Liver (tissue), 9 donors: Measurements from ENCODE around the gene KCNQ1. TPM values are rescaled to one million over a fixed set of nuclear protein-coding genes. Genes with fewer than 3 reads are reported as not detected.

Experiments used
- DNase-seq: peaks from one replicate; pipeline ENCODE4 v3.0.0-alpha.2; 2017; ENCODE audit warnings: low spot score
- H3K27ac ChIP-seq, 2 donors: one replicate each; pipeline ENCODE4 v1.7.0; 2013; ENCODE audit warnings: inconsistent platforms in 2 of 2, low read length in 2 of 2, control low read depth in 1 of 2, low read depth in 1 of 2, mild to moderate bottlenecking in 1 of 2
- H3K27me3 ChIP-seq, 4 donors: one replicate each; pipeline versions ENCODE4 v1.6.1 to v1.7.0; 2013; ENCODE audit warnings: low read length in 3 of 4, inconsistent platforms in 1 of 4, mild to moderate bottlenecking in 1 of 4, moderate library complexity in 1 of 4; ENCODE audit not compliant: control insufficient read depth in 4 of 4, insufficient read depth in 4 of 4
- H3K36me3 ChIP-seq, 4 donors: one replicate each; pipeline versions ENCODE4 v1.6.1 to v1.7.0; 2013; ENCODE audit warnings: low read length in 3 of 4, mild to moderate bottlenecking in 3 of 4, low read depth in 1 of 4, moderate library complexity in 1 of 4; ENCODE audit not compliant: control insufficient read depth in 4 of 4, insufficient read depth in 3 of 4
- H3K4me1 ChIP-seq, 4 donors: one replicate each; pipeline versions ENCODE4 v1.6.1 to v1.7.0; 2013; ENCODE audit warnings: low read length in 3 of 4, mild to moderate bottlenecking in 3 of 4, moderate library complexity in 1 of 4; ENCODE audit not compliant: control insufficient read depth in 4 of 4, insufficient read depth in 4 of 4
- H3K4me3 ChIP-seq, 3 donors: one replicate each; pipeline versions ENCODE4 v1.6.1 to v1.7.0; 2013; ENCODE audit warnings: low read length in 3 of 3, control low read depth in 1 of 3, low read depth in 1 of 3, mild to moderate bottlenecking in 1 of 3
- H3K9ac ChIP-seq, 2 donors: one replicate each; pipeline ENCODE4 v1.7.0; 2013; ENCODE audit warnings: low read length in 2 of 2, mild to moderate bottlenecking in 2 of 2, moderate library complexity in 2 of 2, control low read depth in 1 of 2, low read depth in 1 of 2
- H3K9me3 ChIP-seq, 4 donors: one replicate each; pipeline versions ENCODE4 v1.6.1 to v1.7.0; 2013; ENCODE audit warnings: low read length in 3 of 4; ENCODE audit not compliant: control insufficient read depth in 4 of 4
- EGR1 ChIP-seq, 2 donors: IDR thresholded peaks; 2 replicates each; pipeline ENCODE4 v1.6.1; 2016 to 2018; ENCODE audit warnings: antibody characterized with exemption in 2 of 2, low read depth in 2 of 2
- FOXA1 ChIP-seq: IDR thresholded peaks from 2 replicates; pipeline ENCODE4 v1.6.1; 2016; ENCODE audit warnings: antibody characterized with exemption
- FOXA2 ChIP-seq: IDR thresholded peaks from 2 replicates; pipeline ENCODE4 v1.6.1; 2016; ENCODE audit warnings: antibody characterized with exemption
- GABPA ChIP-seq, 2 donors: IDR thresholded peaks in 1 of 2; conservative IDR thresholded peaks in 1 of 2; 2 replicates each; pipeline ENCODE4 v1.6.1; 2016; ENCODE audit warnings: antibody characterized with exemption in 2 of 2, mild to moderate bottlenecking in 1 of 2, moderate library complexity in 1 of 2
- HNF4G ChIP-seq: IDR thresholded peaks from 2 replicates; pipeline ENCODE4 v1.6.1; 2016; ENCODE audit warnings: antibody characterized with exemption
- JUND ChIP-seq, 2 donors: IDR thresholded peaks; 2 replicates each; pipeline ENCODE4 v1.6.1; 2016; ENCODE audit warnings: antibody characterized with exemption in 2 of 2
- MAX ChIP-seq: IDR thresholded peaks from 2 replicates; pipeline ENCODE4 v1.6.1; 2016; ENCODE audit warnings: antibody characterized with exemption
- NR2F2 ChIP-seq: IDR thresholded peaks from 2 replicates; pipeline ENCODE4 v1.6.1; 2016; ENCODE audit warnings: antibody characterized with exemption
- RAD21 ChIP-seq, 2 donors: IDR thresholded peaks; 2 replicates each; pipeline ENCODE4 v1.6.1; 2016; ENCODE audit warnings: antibody characterized with exemption in 2 of 2, mild to moderate bottlenecking in 2 of 2
- RXRA ChIP-seq, 2 donors: IDR thresholded peaks; 2 replicates each; pipeline ENCODE4 v1.6.1; 2017 to 2018; ENCODE audit warnings: antibody characterized with exemption in 2 of 2, mild to moderate bottlenecking in 1 of 2
- SP1 ChIP-seq: IDR thresholded peaks from 2 replicates; pipeline ENCODE4 v1.6.1; 2018; ENCODE audit warnings: antibody characterized with exemption, mild to moderate bottlenecking
- TAF1 ChIP-seq: conservative IDR thresholded peaks from 2 replicates; pipeline ENCODE4 v1.6.1; 2016; ENCODE audit warnings: antibody characterized with exemption, mild to moderate bottlenecking
- YY1 ChIP-seq: IDR thresholded peaks from 2 replicates; pipeline ENCODE4 v1.6.1; 2016; ENCODE audit warnings: antibody characterized with exemption, mild to moderate bottlenecking
- WGBS: extraction: QIAGEN DNeasy Blood & Tissue Kit; methylation state at CpG from one replicate; pipeline ENCODE4 v1.1.7; 2013; 5-methylcytosine and 5-hydroxymethylcytosine counted together
- polyA plus RNA-seq, 2 donors: library from polyadenylated mRNA; stranded (reverse) in 1 of 2; unstranded in 1 of 2; fragments of 200-250 nt in 1 of 2; fragments of >200 nt in 1 of 2; fragmentation: Nextera tagmentation in 1 of 2; extraction: Ambion mirVana in 1 of 2; gene quantifications; one replicate each; pipeline versions ENCODE4 v1.2.1 to v1.2.3, GENCODE V29; 2013 to 2015
- total RNA-seq, 2 donors: library from RNA; depleted of rRNA; stranded (reverse); fragments of >200 nt; gene quantifications; one replicate each; pipeline ENCODE4 v1.2.3, GENCODE V29; 2014
- TF ChIP-seq, protein P1 (sequence below): fragments of 150-350 bp; IDR thresholded peaks from 2 replicates; pipeline ENCODE4 v1.5.1; 2017; ENCODE audit warnings: improper control_type of control experiment, low read depth, low read length; ENCODE audit not compliant: missing input control
- TF ChIP-seq, protein P2 (sequence below): IDR thresholded peaks from 2 replicates; pipeline ENCODE4 v1.6.1; 2016; ENCODE audit warnings: antibody characterized with exemption
- TF ChIP-seq, protein P3 (sequence below): IDR thresholded peaks from 2 replicates; pipeline ENCODE4 v1.6.1; 2016; ENCODE audit warnings: antibody characterized with exemption
- TF ChIP-seq, protein P4 (sequence below): IDR thresholded peaks from 2 replicates; pipeline ENCODE4 v1.6.1; 2016; ENCODE audit warnings: antibody characterized with exemption, mild to moderate bottlenecking
- donor health status: healthy.
- donor health status: healthy.
- donor health status: healthy.
- donor health status: healthy.
- donor health status: healthy.

KCNQ1 gene
- total and polyA plus RNA-seq, 4 donors: 0.31 to 2.2 (median 1.5) TPM

GRCh38 chr11:2664376-2664775, 219.6 kb downstream of the KCNQ1 start:
- Histone ChIP-seq H3K4me3 (no peak overlapping the region), H3K9me3 (peaks cover 2 to 9% (median 7%) of the 10 kb centered on the region in 4 donors), H3K27ac (no peak overlapping the region), H3K27me3 (no peaks in the 10 kb centered on the region), H3K4me1 (peaks cover 0 to 5% (median 0%) of the 10 kb centered on the region in 4 donors), H3K9ac (no peak overlapping the region), H3K36me3 (peaks cover 0 to 3% (median 0%) of the 10 kb centered on the region in 4 donors)
- 85% methylated on average over 9 of the region's 9 CpGs for WGBS
- TF ChIP-seq, protein P1, sequence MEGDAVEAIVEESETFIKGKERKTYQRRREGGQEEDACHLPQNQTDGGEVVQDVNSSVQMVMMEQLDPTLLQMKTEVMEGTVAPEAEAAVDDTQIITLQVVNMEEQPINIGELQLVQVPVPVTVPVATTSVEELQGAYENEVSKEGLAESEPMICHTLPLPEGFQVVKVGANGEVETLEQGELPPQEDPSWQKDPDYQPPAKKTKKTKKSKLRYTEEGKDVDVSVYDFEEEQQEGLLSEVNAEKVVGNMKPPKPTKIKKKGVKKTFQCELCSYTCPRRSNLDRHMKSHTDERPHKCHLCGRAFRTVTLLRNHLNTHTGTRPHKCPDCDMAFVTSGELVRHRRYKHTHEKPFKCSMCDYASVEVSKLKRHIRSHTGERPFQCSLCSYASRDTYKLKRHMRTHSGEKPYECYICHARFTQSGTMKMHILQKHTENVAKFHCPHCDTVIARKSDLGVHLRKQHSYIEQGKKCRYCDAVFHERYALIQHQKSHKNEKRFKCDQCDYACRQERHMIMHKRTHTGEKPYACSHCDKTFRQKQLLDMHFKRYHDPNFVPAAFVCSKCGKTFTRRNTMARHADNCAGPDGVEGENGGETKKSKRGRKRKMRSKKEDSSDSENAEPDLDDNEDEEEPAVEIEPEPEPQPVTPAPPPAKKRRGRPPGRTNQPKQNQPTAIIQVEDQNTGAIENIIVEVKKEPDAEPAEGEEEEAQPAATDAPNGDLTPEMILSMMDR: no peak
- no peak for TF ChIP-seq FOXA1
- TF ChIP-seq GABPA (IDR thresholded peaks at IDR 0.05 in 1 of 2, conservative IDR thresholded peaks at IDR 0.05 in 1 of 2): no peak
- no peak for TF ChIP-seq MAX
- no peak for TF ChIP-seq RXRA (IDR thresholded peaks at IDR 0.05)
- TF ChIP-seq FOXA2: no peak
- TF ChIP-seq, protein P2, sequence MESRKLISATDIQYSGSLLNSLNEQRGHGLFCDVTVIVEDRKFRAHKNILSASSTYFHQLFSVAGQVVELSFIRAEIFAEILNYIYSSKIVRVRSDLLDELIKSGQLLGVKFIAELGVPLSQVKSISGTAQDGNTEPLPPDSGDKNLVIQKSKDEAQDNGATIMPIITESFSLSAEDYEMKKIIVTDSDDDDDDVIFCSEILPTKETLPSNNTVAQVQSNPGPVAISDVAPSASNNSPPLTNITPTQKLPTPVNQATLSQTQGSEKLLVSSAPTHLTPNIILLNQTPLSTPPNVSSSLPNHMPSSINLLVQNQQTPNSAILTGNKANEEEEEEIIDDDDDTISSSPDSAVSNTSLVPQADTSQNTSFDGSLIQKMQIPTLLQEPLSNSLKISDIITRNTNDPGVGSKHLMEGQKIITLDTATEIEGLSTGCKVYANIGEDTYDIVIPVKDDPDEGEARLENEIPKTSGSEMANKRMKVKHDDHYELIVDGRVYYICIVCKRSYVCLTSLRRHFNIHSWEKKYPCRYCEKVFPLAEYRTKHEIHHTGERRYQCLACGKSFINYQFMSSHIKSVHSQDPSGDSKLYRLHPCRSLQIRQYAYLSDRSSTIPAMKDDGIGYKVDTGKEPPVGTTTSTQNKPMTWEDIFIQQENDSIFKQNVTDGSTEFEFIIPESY: no peak
- TF ChIP-seq NR2F2: no peak
- TF ChIP-seq TAF1: no peak
- TF ChIP-seq YY1: no peak
- no peak for TF ChIP-seq SP1
- TF ChIP-seq JUND (IDR thresholded peaks at IDR 0.05): no peak
- TF ChIP-seq EGR1 (IDR thresholded peaks at IDR 0.05; ENCODE audit: low read depth in 2 of 2): no peak
- TF ChIP-seq HNF4G: no peak
- TF ChIP-seq, protein P3, sequence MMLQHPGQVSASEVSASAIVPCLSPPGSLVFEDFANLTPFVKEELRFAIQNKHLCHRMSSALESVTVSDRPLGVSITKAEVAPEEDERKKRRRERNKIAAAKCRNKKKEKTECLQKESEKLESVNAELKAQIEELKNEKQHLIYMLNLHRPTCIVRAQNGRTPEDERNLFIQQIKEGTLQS: no peak
- TF ChIP-seq RAD21 (IDR thresholded peaks at IDR 0.05): no peak
- DNase-seq: peak; percentile 22

GRCh38 chr11:2664791-2665525, 220.2 kb downstream of the KCNQ1 start:
- no peak overlapping the region for H3K4me3 ChIP-seq
- DNase-seq: peak; percentile 29
- TF ChIP-seq YY1 (no peak), SP1 (no peak), NR2F2 (no peak), RXRA (IDR thresholded peaks at IDR 0.05) (no peak), MAX (no peak), GABPA (IDR thresholded peaks at IDR 0.05 in 1 of 2, conservative IDR thresholded peaks at IDR 0.05 in 1 of 2) (no peak), RAD21 (IDR thresholded peaks at IDR 0.05) (no peak), TAF1 (no peak), JUND (IDR thresholded peaks at IDR 0.05) (no peak), HNF4G (no peak), EGR1 (IDR thresholded peaks at IDR 0.05; ENCODE audit: low read depth in 2 of 2) (no peak)
- TF ChIP-seq, protein P1: no peak
- TF ChIP-seq, protein P2: no peak
- TF ChIP-seq, protein P4, sequence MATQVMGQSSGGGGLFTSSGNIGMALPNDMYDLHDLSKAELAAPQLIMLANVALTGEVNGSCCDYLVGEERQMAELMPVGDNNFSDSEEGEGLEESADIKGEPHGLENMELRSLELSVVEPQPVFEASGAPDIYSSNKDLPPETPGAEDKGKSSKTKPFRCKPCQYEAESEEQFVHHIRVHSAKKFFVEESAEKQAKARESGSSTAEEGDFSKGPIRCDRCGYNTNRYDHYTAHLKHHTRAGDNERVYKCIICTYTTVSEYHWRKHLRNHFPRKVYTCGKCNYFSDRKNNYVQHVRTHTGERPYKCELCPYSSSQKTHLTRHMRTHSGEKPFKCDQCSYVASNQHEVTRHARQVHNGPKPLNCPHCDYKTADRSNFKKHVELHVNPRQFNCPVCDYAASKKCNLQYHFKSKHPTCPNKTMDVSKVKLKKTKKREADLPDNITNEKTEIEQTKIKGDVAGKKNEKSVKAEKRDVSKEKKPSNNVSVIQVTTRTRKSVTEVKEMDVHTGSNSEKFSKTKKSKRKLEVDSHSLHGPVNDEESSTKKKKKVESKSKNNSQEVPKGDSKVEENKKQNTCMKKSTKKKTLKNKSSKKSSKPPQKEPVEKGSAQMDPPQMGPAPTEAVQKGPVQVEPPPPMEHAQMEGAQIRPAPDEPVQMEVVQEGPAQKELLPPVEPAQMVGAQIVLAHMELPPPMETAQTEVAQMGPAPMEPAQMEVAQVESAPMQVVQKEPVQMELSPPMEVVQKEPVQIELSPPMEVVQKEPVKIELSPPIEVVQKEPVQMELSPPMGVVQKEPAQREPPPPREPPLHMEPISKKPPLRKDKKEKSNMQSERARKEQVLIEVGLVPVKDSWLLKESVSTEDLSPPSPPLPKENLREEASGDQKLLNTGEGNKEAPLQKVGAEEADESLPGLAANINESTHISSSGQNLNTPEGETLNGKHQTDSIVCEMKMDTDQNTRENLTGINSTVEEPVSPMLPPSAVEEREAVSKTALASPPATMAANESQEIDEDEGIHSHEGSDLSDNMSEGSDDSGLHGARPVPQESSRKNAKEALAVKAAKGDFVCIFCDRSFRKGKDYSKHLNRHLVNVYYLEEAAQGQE: no peak

More at GRCh38 chr11:2664791-2665525, 220.2 kb downstream of the KCNQ1 start:
- Histone ChIP-seq H3K9ac (no peak overlapping the region), H3K9me3 (peaks cover 2 to 9% (median 7%) of the 10 kb centered on the region in 4 donors), H3K27me3 (no peaks in the 10 kb centered on the region), H3K36me3 (peaks cover 0 to 3% (median 0%) of the 10 kb centered on the region in 4 donors), H3K4me1 (peaks cover 0 to 5% (median 0%) of the 10 kb centered on the region in 4 donors), H3K27ac (no peak overlapping the region)
- 97% methylated on average over 14 of the region's 14 CpGs for WGBS
